NOMO-1 treated with DMSO at 0.1 percent for 48 hours (cell line): Measurements from ENCODE around the gene STOML3.
"Not testable (repeated sequence)": the region's sequence is repeated elsewhere in the genome, so short reads cannot be mapped to it uniquely, and the experiment has no call there.

Experiments used
- DNase-seq: peaks from one replicate; lab custom pipeline; 2025; ENCODE audit not compliant: unreplicated experiment; lab: John Stamatoyannopoulos, UW

Gene STOML3

GRCh38 chr13:38990693-38991092 is at the start of gene STOML3:
TSS of gene STOML3 (minus strand) at chr13:38990831. CDS start at chr13:38990721, 110 bp downstream.
- DNase-seq: no peak

DNA sequence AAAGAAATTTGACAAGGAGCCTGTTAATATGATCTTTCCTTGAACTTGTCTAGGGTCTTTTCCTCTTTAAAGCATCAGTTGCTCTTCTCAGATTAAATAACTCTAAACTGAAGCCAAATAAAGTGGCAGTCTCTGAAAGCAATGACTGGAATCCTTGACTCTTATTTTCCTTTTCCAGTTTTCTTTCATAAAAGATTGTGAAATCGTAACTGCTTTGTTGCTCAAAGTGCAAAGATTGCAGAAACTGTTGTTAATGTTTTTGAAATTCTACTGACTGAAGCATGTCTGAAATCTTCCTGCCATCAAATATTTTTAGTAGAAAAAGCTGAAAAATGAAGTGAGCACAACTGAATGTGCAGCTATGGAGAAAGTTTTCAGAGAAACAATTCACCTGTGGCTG is 49.6 kb upstream of the STOML3 start:
- DNase-seq: peak; percentile 19

DNA sequence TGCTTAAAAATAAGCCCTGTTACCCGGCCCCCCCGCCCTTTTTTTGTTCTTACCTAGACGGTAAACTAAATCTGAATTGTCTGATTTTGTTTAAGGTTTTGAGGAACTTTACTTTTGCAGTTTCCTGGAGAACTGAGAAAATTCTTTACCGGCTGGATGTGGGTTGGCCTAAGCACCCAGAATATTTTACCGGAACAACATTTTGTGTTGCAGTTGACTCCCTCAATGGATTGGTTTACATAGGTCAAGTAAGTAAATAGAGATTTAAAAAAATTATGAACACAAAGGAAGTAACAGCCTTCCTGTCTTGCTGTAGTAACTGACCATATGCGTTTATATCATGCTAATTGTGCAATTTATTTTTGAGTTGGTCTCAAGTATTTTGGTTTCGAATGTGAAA is 48.4 kb upstream of the STOML3 start:
- peak; percentile 16 for DNase-seq

- peak; percentile 30 for DNase-seq
Measured at GRCh38 chr13:39038569-39039030, 48.0 kb upstream of the STOML3 start.

DNA sequence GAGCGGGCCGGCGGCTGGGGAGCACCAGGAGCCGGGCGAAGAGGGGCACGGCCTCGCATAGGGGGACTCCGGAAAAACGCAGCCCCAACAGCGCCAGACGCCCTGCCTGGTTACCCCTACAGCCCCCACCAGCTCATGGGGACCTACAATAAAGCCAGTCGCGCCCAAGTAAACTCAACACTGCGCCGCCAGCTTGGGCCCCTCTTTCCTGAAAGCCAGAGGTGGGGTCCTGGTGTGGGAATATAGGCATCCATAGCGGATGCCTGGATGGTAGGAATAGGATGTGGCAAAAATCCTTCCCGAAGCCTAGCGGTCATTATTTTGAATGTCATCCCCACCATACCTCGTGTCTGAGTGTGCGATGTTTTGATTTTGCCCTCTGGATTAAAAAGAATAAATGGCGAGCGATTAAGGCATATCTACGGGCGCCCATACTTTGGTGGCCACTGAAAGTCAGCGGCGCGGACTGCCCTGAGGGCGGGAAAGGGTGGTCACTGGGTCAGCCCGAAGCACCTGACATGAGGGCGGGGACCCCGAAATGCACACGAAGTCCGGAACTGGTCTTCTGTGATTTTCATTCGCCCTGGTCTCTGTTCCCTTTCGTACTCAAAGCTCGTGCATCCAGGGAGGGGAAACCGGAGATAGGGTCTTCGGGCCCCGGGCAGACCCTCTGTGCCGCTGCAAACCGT is 47.4 kb upstream of the STOML3 start, which contains the start of the genes NHLRC3 and PROSER1:
TSS of gene NHLRC3 (plus strand) at position 577 of the 689 bp plus-strand sequence. CDS start 184 bp downstream, outside the sequence.
TSS of gene PROSER1 (minus strand) at position 210 of the 689 bp plus-strand sequence. CDS start 847 bp downstream, outside the sequence.
- peak; percentile 89 for DNase-seq

GRCh38 chr13:39037410-39037879 is 46.8 kb upstream of the STOML3 start:
- DNase-seq: no peak

- peak; percentile 31 for DNase-seq
Measured at GRCh38 chr13:39036212-39036611, 45.6 kb upstream of the STOML3 start.

DNA sequence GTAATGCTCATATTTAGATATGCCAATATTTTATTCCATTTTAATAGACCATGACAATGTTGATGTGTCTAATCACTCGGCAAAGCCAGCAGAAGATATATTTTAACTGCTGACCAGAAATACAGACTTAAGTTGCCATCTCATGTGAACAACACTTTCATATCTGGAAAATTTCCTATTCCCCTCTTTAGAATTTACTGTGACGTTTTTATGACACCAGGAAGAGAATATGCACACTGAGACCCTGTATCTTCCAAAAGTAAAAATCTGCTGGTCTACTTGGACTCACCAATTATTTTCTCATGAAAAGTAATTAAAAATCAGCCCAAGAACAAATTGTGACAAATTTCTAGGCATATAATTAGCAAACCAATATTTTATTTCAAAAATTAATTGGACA is 45.2 kb upstream of the STOML3 start:
- peak; percentile 7 for DNase-seq

DNA sequence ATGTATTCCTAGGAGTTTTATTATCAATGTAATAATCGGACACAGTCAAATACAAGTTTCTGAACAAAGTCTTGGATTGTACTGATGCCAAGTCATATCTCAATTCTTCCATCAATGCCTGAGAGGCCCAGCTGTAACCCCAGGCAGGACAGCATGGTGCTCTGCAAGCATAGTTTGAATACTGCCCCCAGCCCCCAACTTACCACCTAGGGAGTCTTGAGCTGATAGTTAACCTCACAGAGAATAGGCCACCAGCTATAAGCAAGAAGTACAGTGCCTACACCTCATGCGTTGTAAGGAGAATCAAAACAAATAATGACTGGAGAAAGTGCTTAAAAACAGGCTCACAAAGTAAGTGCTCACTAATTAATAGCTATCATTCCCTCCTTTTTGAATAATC is 44.6 kb upstream of the STOML3 start:
- no peak for DNase-seq

- no peak for DNase-seq
Measured at GRCh38 chr13:39034085-39034484, 43.5 kb upstream of the STOML3 start.

DNA sequence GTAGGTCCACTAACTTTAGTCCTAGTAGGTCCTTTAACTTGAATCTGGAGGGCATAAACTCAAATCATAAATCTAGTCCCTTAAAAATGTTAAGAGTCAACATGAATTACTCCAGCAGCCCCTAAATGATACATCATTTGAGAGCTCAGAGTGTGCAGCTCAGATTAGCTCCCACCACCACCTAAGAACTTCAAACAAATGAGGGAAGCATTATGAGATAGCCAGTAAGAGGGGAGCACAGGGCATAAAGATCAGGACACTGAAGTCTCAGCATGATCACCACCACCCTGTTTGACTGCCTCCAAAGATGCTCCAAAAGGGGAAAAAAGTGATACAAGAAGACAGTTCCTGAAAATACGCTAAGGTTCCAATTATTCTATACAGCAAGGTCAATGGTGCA is 41.5 kb upstream of the STOML3 start:
- DNase-seq: no peak

DNA sequence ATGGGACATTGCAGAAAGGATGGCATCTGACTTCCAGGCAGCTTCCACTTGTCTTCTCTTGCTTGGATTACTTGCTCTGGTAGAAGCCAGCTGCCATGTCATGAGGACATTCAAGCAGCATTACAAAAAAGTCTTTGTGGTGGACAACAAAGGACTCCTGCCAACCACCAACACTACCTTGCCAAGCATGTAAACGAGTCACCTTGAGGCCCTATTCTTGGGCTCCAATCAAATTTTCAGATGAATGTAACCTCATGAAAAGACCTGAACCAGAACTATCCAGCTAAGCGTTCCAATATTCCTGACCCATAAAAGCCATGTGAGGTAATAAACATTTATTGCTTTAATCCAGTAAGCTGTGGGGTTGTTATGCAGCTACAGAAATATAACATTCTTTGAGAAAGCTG is 34.8 kb upstream of the STOML3 start:
- DNase-seq: no peak

DNA sequence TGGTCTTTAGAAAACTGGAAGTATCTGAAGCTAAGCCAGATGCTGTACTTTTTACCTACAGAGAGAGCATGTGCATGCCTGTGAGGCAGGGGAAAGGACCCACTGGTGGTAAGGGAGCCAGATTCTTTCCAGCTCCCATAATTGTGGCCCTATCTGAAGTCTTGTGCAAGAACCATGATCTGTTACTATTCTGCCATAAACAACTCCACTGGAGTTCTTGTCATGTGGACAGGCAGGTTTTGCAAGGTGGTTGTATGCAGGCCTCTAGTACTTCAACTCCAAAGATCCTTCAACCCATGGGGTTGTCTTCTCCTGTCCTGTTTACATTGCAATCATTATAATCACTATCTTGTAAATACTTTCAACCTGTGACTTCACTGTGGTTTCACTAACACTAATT is 33.1 kb upstream of the STOML3 start:
- no peak for DNase-seq

GRCh38 chr13:39023316-39023715 is 32.7 kb upstream of the STOML3 start:
- DNase-seq: no peak

- DNase-seq: no peak
Measured at GRCh38 chr13:39020853-39021462, 30.3 kb upstream of the STOML3 start.

GRCh38 chr13:39016787-39017186 is 26.2 kb upstream of the STOML3 start:
- DNase-seq: no peak

DNA sequence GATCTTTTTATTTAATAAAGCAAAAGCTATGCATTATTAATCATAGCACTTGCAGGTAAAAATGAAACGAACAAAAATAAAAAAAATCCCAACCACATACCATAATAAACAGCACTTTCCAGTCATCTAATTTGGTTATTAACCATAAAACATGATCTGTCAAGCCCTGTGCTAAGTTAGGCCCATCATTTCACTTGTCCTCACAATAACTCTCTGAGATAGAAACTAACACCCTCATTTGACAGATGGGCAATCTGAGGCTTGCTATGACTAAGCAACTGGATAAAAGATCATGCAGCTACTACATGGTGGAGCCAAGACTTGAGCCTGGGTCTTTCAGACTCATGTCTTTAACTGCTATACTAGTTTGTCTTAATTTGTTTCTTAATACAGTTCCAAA is 25.5 kb upstream of the STOML3 start:
- no peak for DNase-seq

DNA sequence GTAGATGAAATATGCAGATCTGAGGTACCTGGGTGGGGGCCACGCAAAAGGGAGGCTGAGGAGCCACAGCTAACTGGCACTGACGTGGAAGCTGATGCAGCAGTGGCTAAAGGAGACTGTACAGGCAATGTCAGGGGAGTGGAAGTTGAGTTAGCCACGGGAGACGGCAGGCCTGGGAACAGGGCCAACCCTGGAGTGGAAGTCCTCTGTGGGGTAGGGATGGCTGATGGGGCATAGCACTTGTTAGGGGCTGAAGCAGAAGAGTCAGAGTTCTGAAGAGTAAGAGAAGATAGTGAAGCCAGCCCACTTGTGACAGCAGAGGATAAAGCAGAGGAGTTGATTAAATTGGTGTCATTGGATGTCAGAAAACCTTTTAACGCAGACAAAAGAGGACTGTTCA is 22.8 kb upstream of the STOML3 start:
- DNase-seq: no peak

DNA sequence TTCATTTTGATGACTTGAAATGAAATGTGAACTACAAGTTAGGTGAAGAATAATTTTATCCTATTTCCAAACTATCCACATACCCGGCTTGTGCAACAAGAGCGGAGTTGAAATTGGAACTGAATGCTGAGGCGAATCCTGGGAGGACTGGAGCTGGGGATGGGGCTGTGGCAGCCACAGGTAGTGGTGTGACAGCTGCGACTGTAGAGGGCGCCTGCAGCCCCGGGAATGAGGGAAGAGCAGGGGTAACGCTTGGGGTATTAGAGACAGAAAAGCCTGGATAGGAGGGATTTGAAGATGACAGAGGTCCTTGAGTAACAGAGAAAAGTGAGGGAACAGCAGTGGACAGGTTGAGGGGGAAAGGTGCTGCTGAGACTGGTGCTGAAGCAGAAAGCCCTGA is 22.0 kb upstream of the STOML3 start:
- DNase-seq: no peak

- not testable (repeated sequence) for DNase-seq
Measured at GRCh38 chr13:39006371-39007111, 15.9 kb upstream of the STOML3 start.

- DNase-seq: no peak
Measured at GRCh38 chr13:38998739-38999138, 8.1 kb upstream of the STOML3 start.

DNA sequence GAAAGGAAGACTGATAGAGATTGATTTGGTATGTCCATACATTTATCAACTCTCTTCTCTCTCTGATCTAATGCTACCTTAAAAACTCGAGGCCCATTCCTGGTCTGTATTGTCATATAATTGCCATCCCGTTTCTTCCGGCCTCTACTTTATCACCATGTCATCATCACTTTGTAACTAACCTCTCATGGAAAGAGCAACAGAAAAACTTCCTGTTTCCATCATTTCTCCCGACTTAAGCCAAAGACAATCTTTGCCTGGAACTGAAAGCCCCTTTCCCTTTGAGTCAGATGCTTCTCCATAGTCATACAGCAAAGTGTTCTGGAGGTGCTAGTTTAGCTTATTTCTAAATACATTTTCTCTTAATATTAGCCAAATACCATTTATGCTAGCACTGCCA is 2.8 kb upstream of the STOML3 start:
- no peak for DNase-seq
